Testis (tissue), 3 donors: ENCODE measurements around the gene MIA3. TPM values are rescaled to one million over a fixed set of nuclear protein-coding genes. Genes with fewer than 3 reads are reported as not detected.

Source experiments
- DNase-seq: peaks from one replicate; pipeline ENCODE4 v3.0.0-alpha.2; 2019
- H3K27ac ChIP-seq, 2 donors: fragments of 200-600 bp; sonication (generic); one replicate each; pipeline ENCODE4 v1.5.1; 2019
- H3K27me3 ChIP-seq: fragments of 200-600 bp; sonication (generic); one replicate; pipeline ENCODE4 v1.5.1; 2019
- H3K36me3 ChIP-seq: fragments of 200-600 bp; sonication (generic); one replicate; pipeline ENCODE4 v1.5.1; 2017; ENCODE audit warnings: low read depth; ENCODE audit errors: missing control alignments
- H3K4me1 ChIP-seq: fragments of 200-600 bp; sonication (generic); one replicate; pipeline ENCODE4 v1.5.1; 2019
- H3K4me3 ChIP-seq, 2 donors: fragments of 200-600 bp; sonication (generic); one replicate each; pipeline ENCODE4 v1.5.1; 2017 to 2019
- H3K9me3 ChIP-seq: fragments of 200-600 bp; sonication (generic); one replicate; pipeline ENCODE4 v1.5.1; 2017
- CTCF ChIP-seq, 3 experiments: fragments of 450-650 bp in 2 of 3; fragments of 200-600 bp in 1 of 3; sonication (generic) in 1 of 3; IDR thresholded peaks; one replicate each; pipeline ENCODE4 v1.5.1; 2016 to 2019; ENCODE audit warnings: antibody characterized with exemption in 3 of 3, mild to moderate bottlenecking in 2 of 3, moderate library complexity in 1 of 3
- POLR2A ChIP-seq: fragments of 450-650 bp; IDR thresholded peaks from one replicate; pipeline ENCODE4 v1.6.1; 2017; ENCODE audit warnings: antibody characterized with exemption, mild to moderate bottlenecking, moderate library complexity
- WGBS, 2 donors: methylation state at CpG; one replicate each; pipeline ENCODE4 v1.1.5; 2018; 5-methylcytosine and 5-hydroxymethylcytosine counted together
- intact Hi-C: fragments of 100-400 bp; cut with DNase I; formaldehyde crosslinking; loops from one replicate; pipeline ENCODE4 v1.15.1; 2023; ENCODE audit warnings: low total_unique reads
- polyA plus RNA-seq: library from polyadenylated mRNA; stranded (reverse); fragments of 350-450 nt; fragmentation: Illumina TruSeq; extraction: RNeasy Lipid Tissue Mini Kit (QIAGEN cat#74804); gene quantifications from one replicate; pipeline ENCODE4 v1.2.3, GENCODE V29; 2014; ENCODE audit warnings: low read depth, low replicate concordance; ENCODE audit not compliant: insufficient read depth
- total RNA-seq, 2 donors: library from RNA; depleted of rRNA; stranded (reverse); fragments of >200 nt; gene quantifications; one replicate each; pipeline ENCODE4 v1.2.3, GENCODE V29; 2016

MIA3 gene
- total and polyA plus RNA-seq, 3 donors from 2014 or later = 77.8 to 92.1 (median 91.4) TPM

GRCh38 chr1:222618880-222619596 lies 1.1 kb downstream of the MIA3 start:
- peak; percentile 42 for DNase-seq
- Histone ChIP-seq H3K4me3 (peak overlapping the region; percentile 91 to 94), H3K27me3 (no peaks in the 10 kb centered on the region), H3K4me1 (peaks cover 8% of the 10 kb centered on the region), H3K27ac (peak overlapping the region; percentile 33 to 82), H3K36me3 (no peaks in the 10 kb centered on the region), H3K9me3 (no peaks in the 10 kb centered on the region)
- no peak for TF ChIP-seq POLR2A
- no peak for TF ChIP-seq CTCF (IDR thresholded peaks at IDR 0.05)
- WGBS, 2 donors = 12 to 15% methylated on average over 19 to 20 of the region's 20 CpGs
- intact Hi-C loops = loop anchor here (5.0 kb wide), 1 partner anchor 152 kb away; no protein-coding TSS in a partner anchor

GRCh38 chr1:222620566-222620965 lies 2.7 kb downstream of the MIA3 start:
- no peak overlapping the region for H3K27ac ChIP-seq
- no peak overlapping the region for H3K4me3 ChIP-seq
- intact Hi-C loops = no loop called here
- TF ChIP-seq CTCF (IDR thresholded peaks at IDR 0.05) = no peak
- no peak for TF ChIP-seq POLR2A
- peaks cover 8% of the 10 kb centered on the region for H3K4me1 ChIP-seq
- no peaks in the 10 kb centered on the region for H3K36me3 ChIP-seq
- H3K27me3 ChIP-seq = no peaks in the 10 kb centered on the region
- H3K9me3 ChIP-seq = no peaks in the 10 kb centered on the region
- WGBS, 2 donors = 71 to 81% methylated on average over 2 of the region's 2 CpGs
- no peak for DNase-seq

- no peak overlapping the region for H3K4me3 ChIP-seq
- no peaks in the 10 kb centered on the region for H3K9me3 ChIP-seq
- H3K27ac ChIP-seq = no peak overlapping the region
- no peak for DNase-seq
- no peaks in the 10 kb centered on the region for H3K27me3 ChIP-seq
- intact Hi-C loops = no loop called here
- peaks cover 8% of the 10 kb centered on the region for H3K4me1 ChIP-seq
- WGBS, 2 donors = 88 to 90% methylated on average over 5 of the region's 5 CpGs
- no peak for TF ChIP-seq CTCF (IDR thresholded peaks at IDR 0.05)
- TF ChIP-seq POLR2A = no peak
- no peaks in the 10 kb centered on the region for H3K36me3 ChIP-seq
Measured at GRCh38 chr1:222622765-222623164, 4.9 kb downstream of the MIA3 start.

GRCh38 chr1:222623458-222623857 lies 5.6 kb downstream of the MIA3 start:
- Histone ChIP-seq H3K27ac (no peak overlapping the region), H3K4me1 (peaks cover 8% of the 10 kb centered on the region), H3K27me3 (no peaks in the 10 kb centered on the region), H3K4me3 (no peak overlapping the region), H3K9me3 (no peaks in the 10 kb centered on the region), H3K36me3 (no peaks in the 10 kb centered on the region)
- DNase-seq = no peak
- intact Hi-C loops = no loop called here
- TF ChIP-seq POLR2A (no peak), CTCF (IDR thresholded peaks at IDR 0.05) (no peak)

- H3K27me3 ChIP-seq = no peaks in the 10 kb centered on the region
- no peaks in the 10 kb centered on the region for H3K9me3 ChIP-seq
- H3K36me3 ChIP-seq = no peaks in the 10 kb centered on the region
- DNase-seq = no peak
- H3K4me1 ChIP-seq = peaks cover 4% of the 10 kb centered on the region
- intact Hi-C loops = no loop called here
- H3K4me3 ChIP-seq = no peak overlapping the region
- no peak for TF ChIP-seq CTCF (IDR thresholded peaks at IDR 0.05)
- TF ChIP-seq POLR2A = no peak
- H3K27ac ChIP-seq = no peak overlapping the region
- WGBS, 2 donors = 96 to 97% methylated on average over 7 of the region's 7 CpGs
Measured at GRCh38 chr1:222624214-222624613, 6.3 kb downstream of the MIA3 start.
